NCI-H524 treated with DMSO at 0.1 percent for 48 hours (cell line): Measurements from ENCODE around the gene LEKR1.
"Not testable (repeated sequence)": the region's sequence is repeated elsewhere in the genome, so short reads cannot be mapped to it uniquely, and the experiment has no call there.

Experiments used
- DNase-seq: peaks from one replicate; lab custom pipeline; 2025; lab: John Stamatoyannopoulos, UW

Gene LEKR1

GRCh38 chr3:156826144-156826895, at the start of gene LEKR1:
Gene LEKR1 (plus strand): TSS chr3:156826353. CDS start chr3:156829330, 2,977 bp downstream.
- peak; percentile 40 for DNase-seq

- no peak for DNase-seq
Measured at GRCh38 chr3:156776871-156777270, 49.3 kb upstream of the LEKR1 start.

DNA sequence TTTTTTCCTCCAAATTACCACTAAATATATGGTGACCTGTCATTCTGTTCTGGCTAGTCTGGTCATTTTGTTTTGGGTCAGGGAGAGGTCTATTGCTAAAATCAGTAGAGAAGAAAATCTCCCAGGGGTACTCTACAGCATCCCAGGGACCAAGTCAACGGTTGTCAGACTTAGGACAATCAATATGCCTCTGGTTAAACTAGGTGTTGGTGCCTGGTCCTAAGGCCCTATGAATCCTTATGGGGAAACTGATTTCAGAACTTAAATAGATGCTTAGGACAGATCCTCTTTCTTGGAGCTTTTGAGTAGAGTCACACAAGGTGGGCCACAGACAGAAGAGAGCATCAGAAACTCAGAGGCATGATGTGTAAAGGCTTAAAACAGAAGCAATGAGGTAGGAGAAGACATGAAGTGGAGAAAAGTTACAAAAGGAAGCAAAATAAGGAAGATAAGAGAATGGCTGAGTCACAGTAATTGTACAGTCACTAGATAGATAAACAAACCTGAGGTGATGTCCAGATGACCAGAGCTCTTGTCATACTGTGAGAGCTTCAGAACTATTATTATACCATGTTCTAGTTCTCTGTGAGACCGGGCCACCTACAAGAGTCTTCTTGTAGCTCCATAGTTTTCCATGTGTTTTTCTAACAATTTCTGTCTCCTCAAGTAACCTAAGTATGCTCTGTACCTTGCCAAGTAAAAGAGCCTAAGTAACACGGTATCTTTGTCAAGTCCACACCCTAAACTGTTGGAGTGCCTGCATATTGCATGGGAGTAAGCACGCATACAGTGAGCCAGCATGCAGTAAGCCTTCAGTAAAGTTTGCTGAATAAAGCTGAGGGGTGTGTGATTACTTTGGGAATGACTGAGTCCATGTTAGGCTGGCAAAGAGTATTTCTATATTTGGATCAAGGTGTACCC, 44.6 kb upstream of the LEKR1 start:
- DNase-seq: no peak

- no peak for DNase-seq
Measured at GRCh38 chr3:156782319-156782718, 43.8 kb upstream of the LEKR1 start.

DNA sequence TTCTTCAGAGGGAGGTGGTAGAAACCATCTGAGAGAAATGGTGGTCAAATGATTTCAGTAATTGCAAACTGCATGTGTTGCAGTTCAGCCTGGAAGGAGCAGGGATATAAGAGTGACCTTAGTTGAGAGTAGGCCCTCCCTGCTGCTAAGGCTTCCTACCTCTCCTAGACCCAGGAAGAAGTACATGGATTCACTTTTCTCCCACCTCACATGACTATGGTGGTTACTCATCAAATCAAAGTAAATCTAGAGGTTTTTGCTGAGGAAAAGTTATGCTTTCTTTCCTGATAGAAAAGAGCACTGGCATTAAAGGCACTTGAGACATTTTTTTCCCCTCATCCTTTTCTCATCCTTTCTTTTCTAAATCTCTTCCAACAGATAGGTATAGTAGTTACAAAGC, 43.2 kb upstream of the LEKR1 start:
- DNase-seq: no peak

GRCh38 chr3:156787001-156787400, 39.2 kb upstream of the LEKR1 start:
- DNase-seq: peak; percentile 37

GRCh38 chr3:156787926-156788663, 38.1 kb upstream of the LEKR1 start:
- no peak for DNase-seq

DNA sequence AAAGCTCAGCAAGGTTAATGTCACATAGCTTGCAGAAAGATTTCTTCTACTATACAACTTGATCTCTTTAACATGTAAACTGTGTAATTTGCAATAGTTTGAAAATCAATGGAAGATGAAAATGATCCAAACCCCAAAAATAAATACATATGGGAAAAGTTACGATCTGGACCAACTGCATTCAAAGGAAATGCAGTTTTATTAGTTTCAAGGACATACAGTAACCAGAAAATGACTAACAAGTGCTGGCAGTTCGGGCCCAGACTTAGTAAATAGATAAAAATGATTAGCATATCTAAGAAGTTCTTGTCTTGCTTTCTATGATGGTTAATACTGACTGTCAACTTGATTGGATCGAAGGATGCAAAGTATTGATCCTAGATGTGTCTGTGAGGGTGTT, 37.3 kb upstream of the LEKR1 start:
- DNase-seq: no peak

DNA sequence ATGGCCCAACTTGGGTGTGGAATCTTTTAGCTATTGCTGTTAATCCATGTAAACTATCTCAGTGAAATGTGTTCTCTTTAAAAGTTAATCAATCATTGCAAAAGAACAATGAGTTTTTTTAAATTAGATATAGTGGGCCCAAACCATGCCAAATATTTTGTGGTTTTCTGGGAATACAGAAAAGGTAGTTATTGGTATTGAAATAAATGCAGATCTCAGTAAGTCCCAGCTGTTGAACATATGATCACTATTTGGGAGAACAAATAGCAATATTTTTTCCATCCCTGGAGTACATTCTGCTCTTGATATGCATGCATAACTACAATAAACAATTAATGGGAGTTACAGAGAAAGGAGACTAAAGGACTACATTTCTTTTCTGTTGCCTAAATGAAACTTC, 36.0 kb upstream of the LEKR1 start:
- no peak for DNase-seq

DNA sequence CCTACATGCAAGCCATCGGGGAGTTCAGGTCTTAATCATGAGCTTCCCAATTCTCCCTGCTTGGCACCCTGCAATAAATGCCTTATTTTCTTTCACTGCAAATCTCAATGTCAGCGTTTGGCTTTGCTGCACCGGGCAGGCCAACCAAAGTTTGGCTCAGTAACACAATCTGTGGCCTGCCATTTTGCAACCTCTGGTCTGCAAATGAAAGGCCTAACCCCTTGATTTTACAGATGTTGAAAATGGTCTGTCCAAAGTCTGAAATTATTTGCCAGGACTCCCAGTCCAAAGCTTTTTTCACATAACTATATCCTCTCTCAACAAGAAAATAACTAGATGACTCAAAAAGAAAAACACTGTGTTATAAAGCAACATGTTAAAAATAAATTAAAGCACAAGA, 34.0 kb upstream of the LEKR1 start:
- DNase-seq: no peak

GRCh38 chr3:156792536-156792935, 33.6 kb upstream of the LEKR1 start:
- DNase-seq: no peak

DNA sequence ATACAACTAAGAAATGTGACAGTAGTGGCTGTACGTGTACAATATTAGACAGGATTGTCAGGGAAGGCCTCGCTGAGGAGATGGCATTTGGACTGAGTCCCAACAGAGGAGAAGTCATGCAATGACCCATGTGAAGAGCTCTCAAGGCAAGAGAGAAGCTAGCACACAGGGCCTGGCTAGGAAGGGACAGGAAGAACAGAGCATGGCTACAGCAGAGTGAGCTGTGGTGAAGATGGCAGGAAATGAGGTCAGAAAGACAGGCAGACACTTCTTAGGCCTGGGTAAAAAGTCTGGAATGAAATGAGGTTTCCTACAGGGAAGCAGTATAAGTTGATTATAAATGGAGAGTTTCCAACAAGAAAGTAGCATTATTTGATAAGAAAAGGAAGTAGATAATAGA, 33.2 kb upstream of the LEKR1 start:
- no peak for DNase-seq

- DNase-seq: no peak
Measured at GRCh38 chr3:156793400-156793799, 32.8 kb upstream of the LEKR1 start.

DNA sequence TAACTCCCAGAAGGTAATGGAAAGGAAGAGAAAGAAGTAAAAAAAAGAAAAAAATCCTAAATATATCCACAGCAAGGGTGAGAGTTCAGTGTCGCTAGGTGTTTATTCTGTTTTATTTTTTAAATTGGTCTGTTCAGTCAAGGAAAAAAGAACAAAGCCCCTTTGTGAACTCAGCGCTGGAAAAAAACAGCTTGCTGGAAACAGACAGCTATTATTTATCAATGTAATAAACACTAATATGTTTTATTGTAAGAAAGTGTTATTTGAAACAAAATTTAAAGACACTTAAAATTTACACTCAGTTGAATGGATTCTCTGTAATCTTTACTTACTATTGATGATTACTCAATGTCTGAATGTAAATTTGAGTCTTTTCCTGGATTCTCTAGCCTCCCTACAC, 32.3 kb upstream of the LEKR1 start:
- DNase-seq: no peak

GRCh38 chr3:156795890-156796481, 30.2 kb upstream of the LEKR1 start:
- no peak for DNase-seq

DNA sequence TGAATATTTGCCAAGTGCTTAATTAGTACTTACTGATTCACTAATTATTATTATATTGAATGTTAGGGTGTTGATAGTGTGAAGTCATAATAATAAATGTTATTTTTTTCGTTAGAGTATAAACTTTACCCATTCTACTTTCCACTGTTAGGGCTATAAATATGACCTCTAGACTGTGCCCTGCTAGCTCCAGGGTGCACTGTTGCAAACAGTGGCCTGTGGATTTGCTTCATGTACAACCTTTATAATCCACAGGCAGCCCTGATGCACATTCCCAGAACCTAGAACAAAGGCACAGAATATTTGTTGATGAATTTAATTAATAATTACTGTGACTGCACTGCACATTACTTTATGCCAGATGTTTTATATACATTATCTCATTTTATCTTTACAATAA, 28.8 kb upstream of the LEKR1 start:
- DNase-seq: no peak

DNA sequence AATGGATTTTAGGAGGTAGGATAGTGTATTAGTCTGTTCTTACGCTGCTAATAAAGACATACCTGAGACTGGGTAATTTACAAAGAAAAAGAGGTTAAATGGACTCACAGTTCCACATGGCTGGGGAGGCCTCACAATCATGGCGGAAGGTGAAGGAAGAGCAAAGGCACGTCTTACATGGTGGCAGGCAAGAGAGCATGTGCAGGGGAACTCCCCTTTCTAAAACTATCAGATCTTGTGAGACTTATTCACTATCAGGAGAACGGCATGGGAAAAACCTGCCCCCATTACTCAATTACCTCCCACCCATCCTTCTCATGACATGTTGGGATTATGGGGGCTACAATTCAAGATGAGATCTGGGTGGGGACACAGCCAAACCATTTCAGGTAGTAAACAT, 25.9 kb upstream of the LEKR1 start:
- not testable (repeated sequence) for DNase-seq

DNA sequence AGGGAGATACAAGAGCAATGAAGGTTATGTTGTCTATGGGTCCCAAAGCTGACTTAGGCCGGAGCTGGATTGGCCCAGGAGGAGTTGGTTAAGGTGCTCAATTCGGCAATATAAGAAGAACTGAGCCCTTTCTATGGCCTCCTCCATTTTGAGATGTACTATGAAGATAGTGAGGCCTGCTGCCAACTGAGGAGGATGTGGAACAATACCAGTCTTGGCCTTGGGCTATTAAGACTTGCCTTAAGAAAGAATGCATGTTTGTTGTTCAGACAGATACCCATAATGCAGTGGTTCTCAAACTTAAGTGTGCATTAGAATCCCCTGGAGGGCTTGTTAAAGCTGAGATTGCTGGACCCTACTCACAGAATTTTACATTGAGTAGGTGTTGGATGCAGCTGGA, 24.4 kb upstream of the LEKR1 start:
- DNase-seq: no peak

DNA sequence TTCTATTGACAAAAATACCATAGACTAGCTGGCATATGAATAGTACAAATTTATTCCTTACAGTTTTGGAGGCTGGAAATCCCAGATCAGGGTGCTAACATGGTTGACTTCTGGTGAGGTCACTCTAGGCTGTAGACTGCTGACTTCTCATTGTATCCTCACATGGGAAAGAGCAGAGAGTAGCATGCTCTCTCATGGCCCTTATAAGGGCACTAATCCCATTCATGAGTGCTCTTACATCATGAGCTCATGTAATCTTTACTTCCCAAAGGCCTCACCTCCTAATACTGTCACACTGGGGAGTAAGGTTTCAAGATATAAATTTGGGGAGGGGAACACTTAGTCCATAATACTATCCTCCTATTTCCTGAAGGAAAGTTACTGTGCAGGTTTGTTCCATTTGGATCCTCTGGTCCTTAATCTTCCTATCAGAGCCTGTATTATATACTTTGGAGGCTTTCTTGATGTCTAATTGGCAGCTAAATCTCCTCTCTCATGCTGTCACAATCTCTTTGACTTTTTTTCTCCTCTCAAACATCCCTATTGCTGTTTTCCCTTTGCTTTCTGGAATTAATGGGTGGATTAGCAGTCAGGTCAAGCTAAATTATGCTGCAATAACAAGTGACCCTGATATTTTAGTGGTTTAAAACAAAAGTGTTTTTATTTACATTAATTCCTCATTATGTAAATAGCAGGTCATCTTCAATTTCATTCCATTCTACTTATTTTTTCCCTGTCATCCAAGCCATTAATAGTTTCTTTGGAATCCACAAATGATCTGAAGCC, 23.1 kb upstream of the LEKR1 start:
- peak; percentile 30 for DNase-seq

GRCh38 chr3:156803952-156804741, 22.0 kb upstream of the LEKR1 start:
- DNase-seq: no peak
